ENCODE measurements around the gene TNFSF4.

Gene TNFSF4

GRCh38 chr1:173153503-173153902 lies 53.6 kb downstream of the TNFSF4 start:
- no peak for DNase-seq (ENCODE audit: low read depth)

GRCh38 chr1:173152598-173152997 lies 54.5 kb downstream of the TNFSF4 start:
- TF ChIP-seq CTCF (IDR thresholded peaks at IDR 0.05; ENCODE audit: control insufficient read depth, extremely low read depth, insufficient read depth), result no peak
- no peak for DNase-seq (ENCODE audit: low read depth)
- no peak overlapping the region for H3K4me3 ChIP-seq (ENCODE audit: low read depth, low read length)

More at GRCh38 chr1:173153503-173153902, 53.6 kb downstream of the TNFSF4 start:
- TF ChIP-seq CTCF (IDR thresholded peaks at IDR 0.05; ENCODE audit: control insufficient read depth, extremely low read depth, insufficient read depth), result no peak
- no peak overlapping the region for H3K4me3 ChIP-seq (ENCODE audit: low read depth, low read length)

GRCh38 chr1:173150795-173151194 lies 56.3 kb downstream of the TNFSF4 start:
- H3K4me3 ChIP-seq (ENCODE audit: low read depth, low read length), result no peak overlapping the region
- TF ChIP-seq CTCF (IDR thresholded peaks at IDR 0.05; ENCODE audit: control insufficient read depth, extremely low read depth, insufficient read depth), result no peak
- no peak for DNase-seq (ENCODE audit: low read depth)

GRCh38 chr1:173149887-173150286 lies 57.2 kb downstream of the TNFSF4 start:
- no peak for DNase-seq (ENCODE audit: low read depth)
- TF ChIP-seq CTCF (IDR thresholded peaks at IDR 0.05; ENCODE audit: control insufficient read depth, extremely low read depth, insufficient read depth), result no peak
- no peak overlapping the region for H3K4me3 ChIP-seq (ENCODE audit: low read depth, low read length)

- no peak overlapping the region for H3K4me3 ChIP-seq (ENCODE audit: low read depth, low read length)
- DNase-seq (ENCODE audit: low read depth), result no peak
- no peak for TF ChIP-seq CTCF (IDR thresholded peaks at IDR 0.05; ENCODE audit: control insufficient read depth, extremely low read depth, insufficient read depth)
Measured at GRCh38 chr1:173148971-173149370, 58.2 kb downstream of the TNFSF4 start.

- no peak for TF ChIP-seq CTCF (IDR thresholded peaks at IDR 0.05; ENCODE audit: control insufficient read depth, extremely low read depth, insufficient read depth)
- no peak for DNase-seq (ENCODE audit: low read depth)
Measured at GRCh38 chr1:173148545-173148944, 58.6 kb downstream of the TNFSF4 start.

GRCh38 chr1:173140733-173141132 lies 66.4 kb downstream of the TNFSF4 start:
- no peak for TF ChIP-seq CTCF (IDR thresholded peaks at IDR 0.05; ENCODE audit: control insufficient read depth, extremely low read depth, insufficient read depth)
- DNase-seq (ENCODE audit: low read depth), result no peak
- no peak overlapping the region for H3K4me3 ChIP-seq (ENCODE audit: low read depth, low read length)

More at GRCh38 chr1:173148545-173148944, 58.6 kb downstream of the TNFSF4 start:
- H3K4me3 ChIP-seq (ENCODE audit: low read depth, low read length), result no peak overlapping the region

All from LNCaP clone FGC (cell line).